SK-N-SH (cell line): Measurements from ENCODE around the gene DLX5. TPM values are rescaled to one million over a fixed set of nuclear protein-coding genes. Genes with fewer than 3 reads are reported as not detected.

Experiments used
- CTCF ChIA-PET: fragments of 300-600, 350-600 bp; formaldehyde crosslinking; extraction: SDS; loops from one replicate; lab custom pipeline; 2021; lab: Yijun Ruan, JAX
- POLR2A ChIA-PET: fragments of 350-600 bp; sonication (Branson Sonifier 250); formaldehyde crosslinking; extraction: SDS; loops from one replicate; lab custom pipeline; 2020; ENCODE audit warnings: antibody characterized with exemption, inconsistent platforms; lab: Yijun Ruan, JAX
- DNase-seq: peaks from one replicate; pipeline ENCODE4 v3.0.0; 2012
- H2AFZ ChIP-seq: fragments of 200-600 bp; sonication (generic); 2 replicates; pipeline ENCODE4 v1.8.1; 2016; ENCODE audit warnings: antibody characterized with exemption, mild to moderate bottlenecking, low read depth
- H3F3A ChIP-seq: fragments of 200-600 bp; sonication (generic); replicated peaks from 2 replicates; pipeline ENCODE3; 2016; ENCODE audit warnings: antibody characterized with exemption, mild to moderate bottlenecking; ENCODE audit not compliant: insufficient read depth
- H3K27ac ChIP-seq, 2 experiments: fragments of 200-500 bp in 1 of 2; fragments of 200-600 bp in 1 of 2; sonication (Bioruptor generic) in 1 of 2; sonication (generic), shearing (Covaris generic) in 1 of 2; 2 replicates each; pipeline versions ENCODE4 v1.5.1 to v1.6.1; 2014 to 2016; ENCODE audit warnings: low read depth in 2 of 2, inconsistent platforms in 1 of 2, low read length in 1 of 2, mild to moderate bottlenecking in 1 of 2, mixed read lengths in 1 of 2
- H3K27me3 ChIP-seq: fragments of 200-600 bp; sonication (generic), shearing (Covaris generic); 2 replicates; pipeline ENCODE4 v1.6.1; 2016; ENCODE audit warnings: mixed run types; ENCODE audit not compliant: insufficient read depth
- H3K36me3 ChIP-seq, 2 experiments: fragments of 200-500 bp in 1 of 2; fragments of 200-600 bp in 1 of 2; sonication (Bioruptor generic) in 1 of 2; sonication (generic) in 1 of 2; replicated peaks in 1 of 2; 2 replicates each; pipeline versions ENCODE3 to v1.5.1; 2014 to 2016; ENCODE audit warnings: low read length in 1 of 2, mild to moderate bottlenecking in 1 of 2; ENCODE audit not compliant: insufficient read depth in 2 of 2, control insufficient read depth in 1 of 2
- H3K4me1 ChIP-seq, 2 experiments: fragments of 200-500 bp in 1 of 2; fragments of 200-600 bp in 1 of 2; sonication (Bioruptor generic) in 1 of 2; sonication (generic), shearing (Covaris generic) in 1 of 2; 2 replicates each; pipeline versions ENCODE4 v1.5.1 to v1.6.1; 2014 to 2016; ENCODE audit warnings: low read depth in 1 of 2, low read length in 1 of 2, mixed run types in 1 of 2; ENCODE audit not compliant: insufficient read depth in 2 of 2, control insufficient read depth in 1 of 2
- H3K4me2 ChIP-seq: fragments of 200-600 bp; sonication (generic), shearing (Covaris generic); 2 replicates; pipeline ENCODE4 v1.6.1; 2017; ENCODE audit warnings: mixed run types
- H3K4me3 ChIP-seq, 2 experiments: fragments of 200-500 bp in 1 of 2; fragments of 200-600 bp in 1 of 2; sonication (Bioruptor generic) in 1 of 2; sonication (generic), shearing (Covaris generic) in 1 of 2; 2 replicates each; pipeline versions ENCODE4 v1.5.1 to v1.8.1; 2014 to 2016; ENCODE audit warnings: low read depth in 2 of 2, inconsistent platforms in 1 of 2, low read length in 1 of 2, mild to moderate bottlenecking in 1 of 2, mixed read lengths in 1 of 2, moderate library complexity in 1 of 2
- H3K79me2 ChIP-seq: fragments of 200-600 bp; sonication (generic); 2 replicates; pipeline ENCODE4 v1.8.1; 2017; ENCODE audit warnings: mild to moderate bottlenecking; ENCODE audit not compliant: insufficient read depth
- H3K9ac ChIP-seq: fragments of 200-600 bp; sonication (generic); 2 replicates; pipeline ENCODE4 v1.6.1; 2017; ENCODE audit warnings: mixed run types
- H3K9me2 ChIP-seq: fragments of 200-600 bp; sonication (generic); 2 replicates; pipeline ENCODE4 v1.6.1; 2017; ENCODE audit warnings: mixed run types
- H3K9me3 ChIP-seq: fragments of 200-600 bp; sonication (generic); 2 replicates; pipeline ENCODE4 v1.6.1; 2017; ENCODE audit warnings: mixed run types, mild to moderate bottlenecking, moderate library complexity
- H4K20me1 ChIP-seq: fragments of 200-600 bp; sonication (generic); 2 replicates; pipeline ENCODE4 v1.6.1; 2017; ENCODE audit warnings: mild to moderate bottlenecking, mixed run types; ENCODE audit not compliant: insufficient read depth
- EZH2phosphoT487 ChIP-seq: fragments of 200-600 bp; sonication (generic); IDR thresholded peaks from 2 replicates; pipeline ENCODE4 v1.6.1; 2017; ENCODE audit warnings: low read depth, mixed run types, mild to moderate bottlenecking, antibody characterized with exemption, moderate library complexity, borderline replicate concordance
- FOXJ3 ChIP-seq: sonication (generic); formaldehyde crosslinking; IDR thresholded peaks from 2 replicates; pipeline ENCODE4 v1.5.1; 2020; ENCODE audit warnings: mild to moderate bottlenecking, missing genetic modification reagents
- FOXM1 ChIP-seq: IDR thresholded peaks from 2 replicates; pipeline ENCODE4 v1.4.0; 2012; ENCODE audit warnings: low read depth, mild to moderate bottlenecking
- GATA2 ChIP-seq: sonication (generic); formaldehyde crosslinking; IDR thresholded peaks from 2 replicates; pipeline ENCODE4 v1.5.0; 2020; ENCODE audit warnings: mild to moderate bottlenecking, missing genetic modification reagents
- JUND ChIP-seq: IDR thresholded peaks from 2 replicates; pipeline ENCODE4 v1.4.0; 2012
- MEF2A ChIP-seq: IDR thresholded peaks from 2 replicates; pipeline ENCODE4 v1.4.0; 2012; ENCODE audit warnings: low read depth, borderline replicate concordance
- NFIC ChIP-seq: IDR thresholded peaks from 2 replicates; pipeline ENCODE4 v1.4.0; 2012; ENCODE audit warnings: borderline replicate concordance
- RFX5 ChIP-seq: IDR thresholded peaks from 2 replicates; pipeline ENCODE4 v1.6.1; 2012; ENCODE audit warnings: mild to moderate bottlenecking, improper control_type of control experiment, low read length
- TAF1 ChIP-seq: IDR thresholded peaks from 2 replicates; pipeline ENCODE4 v1.6.1; 2012; ENCODE audit warnings: low read depth, mild to moderate bottlenecking, low read length, moderate library complexity, borderline replicate concordance
- USF1 ChIP-seq: IDR thresholded peaks from 2 replicates; pipeline ENCODE4 v1.4.0; 2012; ENCODE audit warnings: low read depth, borderline replicate concordance
- USF2 ChIP-seq: fragments of 150-350 bp; IDR thresholded peaks from 2 replicates; pipeline ENCODE4 v1.6.1; 2017; ENCODE audit warnings: antibody characterized with exemption, low read length, low read depth, borderline replicate concordance
- WGBS: methylation state at CpG from one replicate; pipeline ENCODE4 v1.1.6; 2017; ENCODE audit warnings: low lambda C conversion rate; 5-methylcytosine and 5-hydroxymethylcytosine counted together
- polyA plus RNA-seq, 3 experiments: library from polyadenylated mRNA; depleted of rRNA; stranded (reverse); fragments of >200 nt; gene quantifications; 2 replicates each; pipeline ENCODE4 v1.2.3, GENCODE V29; 2012
- TF ChIP-seq, protein P1 (sequence below): IDR thresholded peaks from 2 replicates; pipeline ENCODE4 v1.4.0; 2012; ENCODE audit warnings: low read depth, borderline replicate concordance

The DLX5 gene
- polyA plus RNA-seq, 1 of the 3 experiments (the other 2 are of a cell fraction), result not detected

- no peaks in the 10 kb centered on the region for H3K79me2 ChIP-seq
- ChIA-PET POLR2A (interaction anchor here (1.1 kb wide), 1 partner anchor 95 kb away, joined by 3 read pairs; the partner anchor contains the start of gene SDHAF3), CTCF (interaction anchor here (0.7 to 7.3 kb wide), 4 partner anchors 16 to 1106 kb away, joined by 3 to 156 read pairs (median 10); partner anchors contain the start of gene DLX6)
- H3K9me2 ChIP-seq, result no peaks in the 10 kb centered on the region
- no peaks in the 10 kb centered on the region for H3K9me3 ChIP-seq
- H3F3A ChIP-seq, result no peaks in the 10 kb centered on the region
- DNase-seq, result no peak
- H3K27me3 ChIP-seq, result peaks cover 22% of the 10 kb centered on the region
- H3K9ac ChIP-seq, result no peak overlapping the region
- TF ChIP-seq TAF1 (no peak), USF2 (no peak), NFIC (no peak), JUND (no peak), RFX5 (no peak), MEF2A (no peak), FOXM1 (no peak), EZH2phosphoT487 (no peak), FOXJ3 (no peak), USF1 (no peak), GATA2 (CRISPR knock-in tag) (no peak)
- TF ChIP-seq, protein P1, sequence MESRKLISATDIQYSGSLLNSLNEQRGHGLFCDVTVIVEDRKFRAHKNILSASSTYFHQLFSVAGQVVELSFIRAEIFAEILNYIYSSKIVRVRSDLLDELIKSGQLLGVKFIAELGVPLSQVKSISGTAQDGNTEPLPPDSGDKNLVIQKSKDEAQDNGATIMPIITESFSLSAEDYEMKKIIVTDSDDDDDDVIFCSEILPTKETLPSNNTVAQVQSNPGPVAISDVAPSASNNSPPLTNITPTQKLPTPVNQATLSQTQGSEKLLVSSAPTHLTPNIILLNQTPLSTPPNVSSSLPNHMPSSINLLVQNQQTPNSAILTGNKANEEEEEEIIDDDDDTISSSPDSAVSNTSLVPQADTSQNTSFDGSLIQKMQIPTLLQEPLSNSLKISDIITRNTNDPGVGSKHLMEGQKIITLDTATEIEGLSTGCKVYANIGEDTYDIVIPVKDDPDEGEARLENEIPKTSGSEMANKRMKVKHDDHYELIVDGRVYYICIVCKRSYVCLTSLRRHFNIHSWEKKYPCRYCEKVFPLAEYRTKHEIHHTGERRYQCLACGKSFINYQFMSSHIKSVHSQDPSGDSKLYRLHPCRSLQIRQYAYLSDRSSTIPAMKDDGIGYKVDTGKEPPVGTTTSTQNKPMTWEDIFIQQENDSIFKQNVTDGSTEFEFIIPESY, result no peak
- H2AFZ ChIP-seq, result no peak overlapping the region
- no peak overlapping the region for H3K27ac ChIP-seq
- no peaks in the 10 kb centered on the region for H3K36me3 ChIP-seq
- no peak overlapping the region for H3K4me2 ChIP-seq
- WGBS, result 83% methylated on average over 36 of the region's 39 CpGs
- no peak overlapping the region for H3K4me3 ChIP-seq
- H4K20me1 ChIP-seq, result no peaks in the 10 kb centered on the region
- peaks cover 0 to 7% of the 10 kb centered on the region in 2 experiments; a peak in 1 of 4 replicates for H3K4me1 ChIP-seq
Measured at GRCh38 chr7:97021747-97022490, 2.7 kb downstream of the DLX5 start.
